ENCODE measurements around the gene MAGI1. TPM values are rescaled to one million over a fixed set of nuclear protein-coding genes. Genes with fewer than 3 reads are reported as not detected.

The MAGI1 gene
- total RNA-seq, 3 donors from 2014 or later = 22.1 to 94.4 (median 70.5) TPM

DNA sequence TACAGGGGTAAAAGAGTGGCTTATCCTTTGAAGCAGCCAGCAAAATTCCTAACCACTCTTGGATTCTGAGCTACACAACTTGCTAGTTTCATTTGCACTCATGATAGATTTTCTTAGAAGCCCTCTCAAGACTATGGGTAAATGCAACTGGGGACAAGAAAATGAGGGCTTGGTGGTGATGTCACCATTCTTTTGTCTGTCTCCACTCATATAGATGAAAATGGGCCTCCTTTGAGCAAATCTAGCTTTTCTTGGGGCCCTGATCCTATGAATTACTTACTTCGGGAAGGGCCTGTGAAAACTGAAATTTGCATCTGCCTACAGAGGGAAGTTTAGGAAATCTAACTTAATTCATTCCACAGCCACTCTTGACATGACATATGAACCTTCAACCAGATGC is 486.3 kb downstream of the MAGI1 start:
- intact Hi-C loops (cut with DNase I; ENCODE audit: low total_unique reads) = no loop called here
- Histone ChIP-seq H3K36me3 (no peaks in the 10 kb centered on the region), H3K9me3 (no peaks in the 10 kb centered on the region), H3K27ac (no peak overlapping the region), H3K4me1 (peaks cover 0 to 3% of the 10 kb centered on the region in 2 donors), H3K27me3 (no peaks in the 10 kb centered on the region), H3K4me3 (no peak overlapping the region)
- TF ChIP-seq POLR2AphosphoS5 (IDR thresholded peaks at IDR 0.05) (no peak), POLR2A (IDR thresholded peaks at IDR 0.05) (no peak)
- TF ChIP-seq, protein P1, sequence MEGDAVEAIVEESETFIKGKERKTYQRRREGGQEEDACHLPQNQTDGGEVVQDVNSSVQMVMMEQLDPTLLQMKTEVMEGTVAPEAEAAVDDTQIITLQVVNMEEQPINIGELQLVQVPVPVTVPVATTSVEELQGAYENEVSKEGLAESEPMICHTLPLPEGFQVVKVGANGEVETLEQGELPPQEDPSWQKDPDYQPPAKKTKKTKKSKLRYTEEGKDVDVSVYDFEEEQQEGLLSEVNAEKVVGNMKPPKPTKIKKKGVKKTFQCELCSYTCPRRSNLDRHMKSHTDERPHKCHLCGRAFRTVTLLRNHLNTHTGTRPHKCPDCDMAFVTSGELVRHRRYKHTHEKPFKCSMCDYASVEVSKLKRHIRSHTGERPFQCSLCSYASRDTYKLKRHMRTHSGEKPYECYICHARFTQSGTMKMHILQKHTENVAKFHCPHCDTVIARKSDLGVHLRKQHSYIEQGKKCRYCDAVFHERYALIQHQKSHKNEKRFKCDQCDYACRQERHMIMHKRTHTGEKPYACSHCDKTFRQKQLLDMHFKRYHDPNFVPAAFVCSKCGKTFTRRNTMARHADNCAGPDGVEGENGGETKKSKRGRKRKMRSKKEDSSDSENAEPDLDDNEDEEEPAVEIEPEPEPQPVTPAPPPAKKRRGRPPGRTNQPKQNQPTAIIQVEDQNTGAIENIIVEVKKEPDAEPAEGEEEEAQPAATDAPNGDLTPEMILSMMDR (IDR thresholded peaks at IDR 0.05) = no peak
- DNase-seq (ENCODE audit: low spot score in 2 of 2) = no peak

DNA sequence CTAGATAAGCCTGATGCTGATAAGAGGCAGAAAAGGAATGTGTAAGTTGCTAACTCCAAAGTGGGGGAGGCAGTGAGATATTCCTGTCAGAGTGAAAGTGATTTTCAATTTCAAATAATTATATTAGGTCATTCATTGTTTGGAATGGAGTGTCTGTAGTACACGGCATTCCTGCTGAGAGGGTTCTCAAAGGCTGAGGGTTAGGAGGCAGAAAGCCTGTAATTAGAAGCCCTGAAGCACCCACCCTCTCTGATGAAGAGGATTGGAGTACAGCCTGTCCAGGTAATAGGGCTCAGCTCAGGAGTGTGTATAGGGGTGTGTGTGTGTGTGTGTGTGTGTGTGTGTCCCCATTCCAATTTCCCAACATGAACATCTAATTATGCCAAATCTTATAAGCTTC is 486.8 kb downstream of the MAGI1 start:
- no peak overlapping the region for H3K27ac ChIP-seq
- intact Hi-C loops (cut with DNase I; ENCODE audit: low total_unique reads) = no loop called here
- no peak for DNase-seq (ENCODE audit: low spot score in 2 of 2)
- no peaks in the 10 kb centered on the region for H3K36me3 ChIP-seq
- H3K4me1 ChIP-seq = peaks cover 0 to 3% of the 10 kb centered on the region in 2 donors
- TF ChIP-seq POLR2A (IDR thresholded peaks at IDR 0.05) (no peak), POLR2AphosphoS5 (IDR thresholded peaks at IDR 0.05) (no peak)
- TF ChIP-seq, protein P1 (IDR thresholded peaks at IDR 0.05) = no peak
- no peaks in the 10 kb centered on the region for H3K27me3 ChIP-seq
- no peaks in the 10 kb centered on the region for H3K9me3 ChIP-seq
- H3K4me3 ChIP-seq = no peak overlapping the region

DNA sequence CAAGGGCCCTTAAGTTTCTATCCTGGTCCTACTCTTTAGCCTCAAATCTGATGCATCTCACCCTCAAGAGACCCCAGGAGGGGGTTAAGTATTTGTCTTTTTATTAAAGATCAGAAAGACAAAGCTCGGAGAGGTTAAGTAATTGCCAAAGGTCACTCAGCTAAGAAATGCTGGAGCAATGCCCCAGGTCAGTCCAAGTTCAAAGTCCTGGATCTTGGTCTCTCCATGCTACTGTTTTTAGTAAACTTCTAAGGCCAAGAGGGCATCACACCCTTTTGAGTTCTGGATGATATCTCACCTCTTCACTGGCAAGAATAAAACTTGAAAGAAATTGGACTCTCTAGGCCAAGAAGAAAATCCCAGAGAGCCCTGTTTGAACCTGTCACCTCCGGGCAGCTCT is 488.6 kb downstream of the MAGI1 start:
- no peak overlapping the region for H3K27ac ChIP-seq
- H3K4me1 ChIP-seq = peaks cover 0 to 3% of the 10 kb centered on the region in 2 donors
- H3K36me3 ChIP-seq = no peaks in the 10 kb centered on the region
- H3K27me3 ChIP-seq = no peaks in the 10 kb centered on the region
- no peak overlapping the region for H3K4me3 ChIP-seq
- H3K9me3 ChIP-seq = no peaks in the 10 kb centered on the region
- TF ChIP-seq, protein P1 (IDR thresholded peaks at IDR 0.05) = no peak
- no peak for TF ChIP-seq POLR2A (IDR thresholded peaks at IDR 0.05)
- no peak for TF ChIP-seq POLR2AphosphoS5 (IDR thresholded peaks at IDR 0.05)
- intact Hi-C loops (cut with DNase I; ENCODE audit: low total_unique reads) = no loop called here
- DNase-seq (ENCODE audit: low spot score in 2 of 2) = no peak

DNA sequence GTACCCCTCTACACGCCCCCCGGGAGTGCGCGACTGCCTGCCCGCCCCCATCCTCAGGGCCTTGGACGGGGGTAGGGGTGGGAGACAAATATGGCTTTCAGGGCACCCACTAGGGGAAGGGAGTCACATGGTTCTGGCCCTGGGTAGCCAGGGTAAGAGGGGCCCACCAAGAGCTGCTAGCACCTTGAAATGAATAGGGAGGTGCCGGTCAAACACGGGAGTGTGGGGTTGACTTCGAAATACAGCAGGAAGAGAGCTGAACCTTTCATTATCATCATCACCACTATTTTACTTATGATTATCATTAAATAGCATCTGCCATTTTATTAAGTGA is 489.1 kb downstream of the MAGI1 start:
- peaks cover 0 to 3% of the 10 kb centered on the region in 2 donors for H3K4me1 ChIP-seq
- no peaks in the 10 kb centered on the region for H3K36me3 ChIP-seq
- no peaks in the 10 kb centered on the region for H3K27me3 ChIP-seq
- DNase-seq (ENCODE audit: low spot score in 2 of 2) = no peak
- no peak overlapping the region for H3K27ac ChIP-seq
- TF ChIP-seq POLR2A (IDR thresholded peaks at IDR 0.05) = no peak
- TF ChIP-seq POLR2AphosphoS5 (IDR thresholded peaks at IDR 0.05) = no peak
- TF ChIP-seq, protein P1 (IDR thresholded peaks at IDR 0.05) = no peak
- peak overlapping the region; percentile 39 to 62 (median 53) for H3K4me3 ChIP-seq
- H3K9me3 ChIP-seq = no peaks in the 10 kb centered on the region
- intact Hi-C loops (cut with DNase I; ENCODE audit: low total_unique reads) = loop anchor here (5.0 kb wide), 1 partner anchor 982 kb away; no protein-coding TSS in a partner anchor

DNA sequence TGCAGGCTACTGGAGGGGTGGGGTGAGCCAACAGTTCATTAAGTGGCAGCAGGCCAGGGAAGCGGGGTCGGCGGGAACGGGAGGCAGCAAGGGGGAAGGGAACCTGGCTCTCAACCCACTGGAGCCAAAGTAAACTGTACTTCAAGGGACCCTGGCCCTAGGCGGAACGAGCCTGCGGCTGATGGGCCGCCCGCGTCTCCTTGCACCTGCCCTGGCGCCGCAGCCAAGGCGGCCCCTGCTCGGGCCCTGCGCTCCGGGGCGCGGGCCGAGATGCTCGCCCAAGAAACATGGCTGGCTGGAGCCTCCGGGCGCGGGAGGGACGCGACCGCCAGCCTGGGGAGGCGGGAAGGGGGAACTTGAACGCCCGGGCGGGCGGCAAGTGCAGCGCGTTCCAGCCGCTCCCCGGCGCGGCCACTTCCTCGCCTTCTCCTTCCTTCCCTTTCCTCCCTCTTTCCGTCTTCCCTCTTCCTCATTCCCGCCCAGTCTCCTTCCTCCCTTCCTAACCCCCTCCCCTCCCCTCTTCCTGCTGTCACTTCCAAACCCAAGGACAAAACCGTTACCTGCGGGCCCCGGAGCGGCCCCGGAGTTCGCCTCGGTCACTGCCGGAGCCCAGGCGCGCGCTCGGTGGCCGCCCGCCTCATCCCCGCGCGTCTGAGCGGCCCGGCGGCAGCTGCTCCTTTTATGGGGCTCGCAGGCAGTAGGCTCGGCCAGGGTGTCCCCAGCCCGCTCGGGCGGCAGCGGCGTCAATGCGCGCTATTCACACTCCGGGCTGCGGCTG is 489.7 kb downstream of the MAGI1 start:
- DNase-seq (ENCODE audit: low spot score in 2 of 2) = no peak
- TF ChIP-seq, protein P1 (IDR thresholded peaks at IDR 0.05) = no peak
- no peak for TF ChIP-seq POLR2AphosphoS5 (IDR thresholded peaks at IDR 0.05)
- no peak for TF ChIP-seq POLR2A (IDR thresholded peaks at IDR 0.05)
- Histone ChIP-seq H3K9me3 (no peaks in the 10 kb centered on the region), H3K4me3 (peak overlapping the region; percentile 39 to 62 (median 53)), H3K27ac (no peak overlapping the region), H3K36me3 (no peaks in the 10 kb centered on the region), H3K4me1 (peaks cover 0 to 3% of the 10 kb centered on the region in 2 donors), H3K27me3 (no peaks in the 10 kb centered on the region)
- intact Hi-C loops (cut with DNase I; ENCODE audit: low total_unique reads) = loop anchor here (5.0 kb wide), 1 partner anchor 982 kb away; no protein-coding TSS in a partner anchor

All from breast epithelium (tissue), 4 donors.